ENCODE data around the gene GOLM1. TPM values are rescaled to one million over a fixed set of nuclear protein-coding genes. Genes with fewer than 3 reads are reported as not detected.
"Not testable (repeated sequence)": the region's sequence is repeated elsewhere in the genome, so short reads cannot be mapped to it uniquely, and the experiment has no call there.

Gene GOLM1
- total RNA-seq, 2 donors from 2014 or later: 7.5 to 10.5 TPM

GRCh38 chr9:86048018-86048742, 51.2 kb downstream of the GOLM1 start:
- intact Hi-C loops (cut with DNase I); DNase-seq; ATAC-seq: not testable (repeated sequence)

GRCh38 chr9:86047361-86047760, 52.0 kb downstream of the GOLM1 start:
- DNase-seq: no peak
- no peak for ATAC-seq
- intact Hi-C loops (cut with DNase I): no loop called here

- intact Hi-C loops (cut with DNase I): no loop called here
- DNase-seq (no peak), ATAC-seq (no peak)
These were observed 52.4 kb downstream of the GOLM1 start for GRCh38 chr9:86046930-86047341.

- intact Hi-C loops (cut with DNase I): no loop called here
- no peak for DNase-seq
- ATAC-seq: no peak
These were observed 53.2 kb downstream of the GOLM1 start for GRCh38 chr9:86046071-86046636.

DNA sequence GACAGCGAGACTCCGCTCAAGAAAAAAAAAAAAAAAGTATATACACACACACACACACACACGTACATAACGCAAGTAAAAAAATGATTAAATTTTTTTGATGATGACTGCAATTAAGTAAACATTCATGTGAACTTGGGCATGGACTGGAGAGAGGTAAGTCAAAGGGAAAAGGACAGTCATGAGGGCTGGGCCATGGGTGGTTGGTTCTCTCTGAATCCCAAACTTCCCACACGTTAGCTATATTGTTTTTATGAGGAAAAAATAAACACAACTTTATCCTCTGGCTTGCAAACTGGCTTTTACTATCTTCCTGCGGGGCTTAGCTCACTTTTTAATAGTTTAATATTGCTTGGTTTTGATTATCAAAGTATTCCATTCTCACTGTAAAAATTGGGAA, 53.7 kb downstream of the GOLM1 start:
- no peak for ATAC-seq
- intact Hi-C loops (cut with DNase I): no loop called here

DNA sequence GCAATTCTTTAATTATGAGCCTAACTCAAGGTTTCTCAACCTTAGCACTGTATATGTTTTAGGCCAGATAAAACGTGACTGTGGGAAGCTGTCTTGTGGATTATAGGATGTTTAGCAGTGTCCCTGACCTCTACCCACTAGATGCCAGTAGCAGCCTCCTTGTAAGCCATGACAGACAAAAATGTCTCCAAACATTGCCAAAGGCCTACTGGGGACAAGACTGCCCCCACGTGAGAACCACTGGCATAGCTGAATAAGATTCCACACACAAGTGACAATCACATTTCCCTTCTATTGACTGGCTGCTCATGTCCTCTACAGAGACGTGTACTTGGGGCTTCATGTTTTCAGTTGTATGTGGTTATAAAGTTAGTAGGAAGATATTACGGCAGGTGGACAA, 55.4 kb downstream of the GOLM1 start:
- intact Hi-C loops (cut with DNase I): no loop called here
- ATAC-seq: no peak

More for the DNA sequence above, 53.7 kb downstream of the GOLM1 start:
- no peak for DNase-seq

DNA sequence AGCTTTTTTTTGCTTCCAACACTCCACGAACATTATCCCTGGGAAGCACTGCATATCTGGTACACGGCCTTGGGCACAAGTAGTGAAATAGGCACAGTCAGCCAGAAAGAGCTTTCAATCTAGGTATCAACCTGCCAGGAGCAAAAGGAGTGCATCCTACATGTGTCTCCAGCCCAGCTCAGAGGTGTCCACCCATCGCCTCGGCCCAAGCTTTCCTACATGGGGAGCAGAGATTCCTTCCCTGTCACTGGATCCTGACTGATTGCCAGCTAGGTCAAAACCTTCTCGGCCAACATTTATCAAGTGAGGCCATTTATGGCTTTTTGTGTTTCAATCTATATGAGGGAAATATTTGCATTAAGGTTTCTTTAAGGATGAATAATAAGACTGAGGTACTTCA, 55.8 kb downstream of the GOLM1 start:
- intact Hi-C loops (cut with DNase I): no loop called here
- ATAC-seq: no peak
- DNase-seq: no peak

More for the DNA sequence above, 55.4 kb downstream of the GOLM1 start:
- DNase-seq: no peak

- DNase-seq (no peak), ATAC-seq (no peak)
- intact Hi-C loops (cut with DNase I): no loop called here
These were observed 57.0 kb downstream of the GOLM1 start for GRCh38 chr9:86042199-86042978.

DNA sequence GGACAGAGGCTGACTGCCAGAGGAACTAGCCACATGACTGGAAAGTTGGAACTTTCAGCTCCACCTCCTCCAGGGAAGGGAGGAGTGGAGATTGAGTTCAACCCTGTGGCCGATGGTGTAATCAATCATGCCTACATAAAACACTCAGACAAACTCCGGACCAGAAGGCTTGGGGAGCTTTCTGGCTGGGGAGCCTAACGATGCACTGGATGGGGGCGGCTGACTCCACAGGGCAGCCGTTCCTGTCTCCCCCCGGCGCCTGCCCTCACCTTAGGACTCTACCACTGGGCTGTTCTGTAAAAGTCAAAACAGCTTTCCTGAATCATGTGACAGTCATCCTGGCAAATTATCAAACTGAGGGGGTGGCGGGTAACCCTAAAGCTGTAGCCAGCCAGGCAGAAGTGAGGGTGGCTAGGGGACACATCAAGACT, 58.0 kb downstream of the GOLM1 start:
- ATAC-seq (no peak), DNase-seq (no peak)
- intact Hi-C loops (cut with DNase I): no loop called here

GRCh38 chr9:86040861-86041155, 58.5 kb downstream of the GOLM1 start:
- no peak for ATAC-seq
- intact Hi-C loops (cut with DNase I): no loop called here
- DNase-seq: no peak

DNA sequence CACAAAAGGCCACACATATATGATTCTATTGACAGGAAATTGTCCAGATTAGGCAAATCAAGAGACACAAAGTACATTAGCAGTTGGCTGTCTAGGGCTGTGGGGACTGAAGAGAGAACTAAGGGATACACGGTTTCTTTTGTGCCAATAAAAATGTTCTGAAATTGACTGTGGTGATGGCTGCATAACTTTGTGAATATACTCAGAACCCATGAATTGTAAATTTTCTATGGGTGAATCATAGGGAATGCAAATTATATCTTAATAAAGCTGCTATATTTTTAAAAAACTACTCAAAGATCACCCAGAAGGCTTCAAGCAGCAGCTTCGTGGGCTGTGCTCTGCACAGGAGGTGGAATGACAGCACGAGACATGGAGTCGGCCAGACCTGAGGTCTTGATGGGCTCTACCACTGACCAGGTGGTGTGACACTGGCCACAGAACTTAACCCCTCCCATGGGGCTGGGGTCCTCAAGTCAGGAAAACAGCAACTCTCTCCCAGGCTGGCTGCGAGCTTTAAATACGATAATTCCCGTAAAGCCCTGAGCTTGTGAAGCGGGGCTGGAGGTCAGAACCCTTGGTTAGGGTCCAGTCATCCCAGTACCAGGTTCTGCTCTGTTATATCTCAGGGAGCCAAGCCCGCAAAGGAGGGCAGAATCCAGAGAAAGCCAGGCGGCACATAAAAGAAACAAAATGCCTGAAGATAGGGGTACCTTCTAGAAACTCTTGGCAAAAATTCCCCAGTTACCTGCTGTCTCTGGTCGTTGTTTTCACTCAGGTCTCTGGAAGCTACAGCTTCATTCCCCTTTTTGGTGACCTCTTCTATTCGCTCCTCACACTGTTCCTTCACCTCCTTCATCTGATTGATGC, 59.1 kb downstream of the GOLM1 start:
- ATAC-seq (no peak), DNase-seq (no peak)
- intact Hi-C loops (cut with DNase I): no loop called here

GRCh38 chr9:86036555-86036954, 62.8 kb downstream of the GOLM1 start:
- DNase-seq (no peak), ATAC-seq (no peak)
- intact Hi-C loops (cut with DNase I): no loop called here

GRCh38 chr9:86035827-86036440, 63.4 kb downstream of the GOLM1 start:
- no peak for ATAC-seq
- DNase-seq: no peak
- intact Hi-C loops (cut with DNase I): no loop called here

DNA sequence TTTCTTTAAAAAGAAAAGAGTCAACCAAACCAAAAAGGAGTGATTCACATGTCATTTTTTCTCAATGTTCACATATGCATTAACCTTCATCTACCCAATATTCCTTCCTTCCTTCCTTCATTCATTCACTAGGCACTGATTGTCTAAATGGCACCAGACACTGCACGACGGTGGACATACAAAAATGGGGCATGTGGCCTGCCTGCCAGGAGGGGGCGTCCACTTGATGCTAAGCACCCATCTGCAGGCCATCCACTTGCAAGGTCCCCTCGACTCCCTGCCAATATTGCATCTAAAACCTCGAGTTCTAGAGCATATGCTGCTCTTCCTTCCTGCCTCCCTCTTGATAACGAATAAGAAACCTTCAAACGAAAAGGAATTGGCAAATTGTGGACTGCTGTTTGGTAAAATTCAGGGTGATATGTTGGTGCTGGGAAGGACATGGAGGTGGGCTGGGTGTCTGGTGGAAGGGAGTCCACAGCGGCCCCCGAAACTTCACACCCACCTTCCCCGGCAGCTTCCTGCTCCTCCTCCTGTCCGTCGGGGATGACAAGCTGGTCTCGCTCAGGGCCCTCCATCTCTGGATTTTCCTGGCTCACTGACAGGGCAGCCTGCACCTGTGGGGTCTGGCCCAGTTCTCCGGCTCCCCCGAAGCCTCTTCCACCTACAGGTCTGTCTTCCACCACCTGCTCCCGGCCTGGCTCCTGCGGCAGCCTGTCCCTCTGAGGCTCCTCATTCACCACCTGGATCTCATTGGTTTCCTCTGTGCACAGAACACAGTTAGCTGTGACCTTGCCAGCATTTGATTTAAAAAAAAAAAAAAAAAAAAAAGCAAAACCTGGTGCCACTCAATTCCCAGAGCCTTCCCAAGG, 64.3 kb downstream of the GOLM1 start:
- no peak for ATAC-seq
- intact Hi-C loops (cut with DNase I): no loop called here
- DNase-seq: no peak

- no peak for ATAC-seq
- DNase-seq: no peak
- intact Hi-C loops (cut with DNase I): no loop called here
These were observed 71.6 kb downstream of the GOLM1 start for GRCh38 chr9:86027767-86028166.

DNA sequence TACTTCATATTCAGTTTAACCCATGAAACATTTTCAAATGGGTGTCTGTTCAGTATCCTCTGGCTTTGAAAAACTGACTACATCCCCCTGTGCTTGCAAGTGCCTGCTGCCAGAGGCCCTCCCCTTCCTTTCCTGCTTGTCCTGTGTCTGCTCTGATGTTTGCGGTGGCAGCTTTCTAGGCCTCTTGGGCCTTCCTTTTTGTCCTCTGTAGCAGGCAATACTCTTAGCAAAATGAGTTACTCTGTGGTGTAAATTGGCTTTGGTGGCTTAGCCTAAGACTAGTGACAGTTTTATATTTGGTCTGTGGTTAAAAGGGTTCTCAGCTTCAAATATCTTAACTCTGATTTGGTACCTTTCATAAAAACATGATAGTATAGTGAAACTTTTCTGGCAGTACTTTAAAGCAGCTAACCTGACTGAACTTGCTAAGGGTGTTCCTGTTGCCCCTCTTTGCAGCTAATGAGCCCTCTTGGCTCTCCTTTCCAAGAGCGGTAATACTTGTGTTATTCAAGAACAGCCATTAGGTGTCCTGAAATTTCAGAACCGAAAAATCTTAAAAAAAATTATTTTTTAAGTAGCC, 76.6 kb downstream of the GOLM1 start:
- intact Hi-C loops (cut with DNase I): no loop called here
- DNase-seq (no peak), ATAC-seq (no peak)

DNA sequence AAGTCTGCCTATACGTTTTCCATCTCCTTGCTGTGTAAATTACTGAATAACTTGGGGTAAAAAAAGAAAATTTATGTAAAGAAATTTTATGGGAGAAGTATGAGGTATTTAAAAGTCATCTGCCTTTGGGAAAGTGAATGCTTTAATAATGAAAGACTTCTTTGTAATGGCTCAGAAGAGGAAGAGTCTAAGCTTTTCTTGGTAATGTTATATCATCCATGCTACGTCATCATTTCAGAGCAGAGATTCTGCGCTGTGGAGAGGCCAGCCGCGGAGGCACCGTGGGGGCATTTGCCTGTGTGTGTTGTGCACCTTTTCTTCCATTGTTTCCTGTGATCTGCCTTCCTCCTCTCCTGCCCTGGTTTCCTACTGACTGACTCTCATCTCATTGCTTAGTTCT, 78.2 kb downstream of the GOLM1 start:
- ATAC-seq: no peak
- intact Hi-C loops (cut with DNase I): no loop called here
- DNase-seq: no peak

DNA sequence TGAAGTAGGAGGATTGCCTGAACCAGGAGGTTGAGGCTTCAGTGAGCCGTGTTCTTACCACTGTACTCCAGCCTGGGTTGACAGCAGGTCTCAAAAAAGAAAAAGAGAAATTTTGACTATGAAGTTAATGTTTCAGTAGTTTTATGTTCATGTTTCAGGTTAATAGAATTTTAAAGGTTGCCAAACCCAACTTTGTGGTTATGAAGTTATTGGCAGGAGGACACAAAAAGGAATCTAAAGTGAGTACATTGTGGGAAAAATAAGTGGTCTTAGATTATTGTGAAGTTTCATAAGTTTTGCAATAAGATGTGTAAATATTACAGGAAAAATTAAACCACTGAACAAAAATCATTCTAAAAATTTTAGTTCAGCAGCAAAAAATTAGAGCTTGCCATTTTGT, 78.6 kb downstream of the GOLM1 start:
- ATAC-seq (no peak), DNase-seq (no peak)
- intact Hi-C loops (cut with DNase I): no loop called here
